HG02885 (cell line): ENCODE data around the gene IL18BP.

Experiments used
- ATAC-seq: cut with Tn5 transposase; IDR thresholded peaks from one replicate; pipeline ENCODE4 v1.9.1; 2021; ENCODE audit warnings: mild to moderate bottlenecking; ENCODE audit not compliant: unreplicated experiment, poor library complexity

IL18BP gene

GRCh38 chr11:72010529-72011233 lies 12.0 kb downstream of the IL18BP start:
- ATAC-seq = no peak

GRCh38 chr11:72012091-72012630 lies 13.5 kb downstream of the IL18BP start:
- ATAC-seq = no peak

GRCh38 chr11:72012897-72013721 lies 14.4 kb downstream of the IL18BP start:
- no peak for ATAC-seq

- ATAC-seq = no peak
These were observed 15.3 kb downstream of the IL18BP start for GRCh38 chr11:72013765-72014711.

- no peak for ATAC-seq
These were observed 16.1 kb downstream of the IL18BP start for GRCh38 chr11:72014761-72015320.

- no peak for ATAC-seq
These were observed 16.9 kb downstream of the IL18BP start for GRCh38 chr11:72015511-72016061.

GRCh38 chr11:72018171-72018570 lies 19.5 kb downstream of the IL18BP start:
- no peak for ATAC-seq

- no peak for ATAC-seq
These were observed 24.6 kb downstream of the IL18BP start for GRCh38 chr11:72023335-72023734.

- no peak for ATAC-seq
These were observed 25.5 kb downstream of the IL18BP start for GRCh38 chr11:72024069-72024754.

- ATAC-seq = no peak
These were observed 27.4 kb downstream of the IL18BP start for GRCh38 chr11:72026090-72026489.

- no peak for ATAC-seq
These were observed 31.9 kb downstream of the IL18BP start for GRCh38 chr11:72030472-72031045.

- no peak for ATAC-seq
These were observed 38.0 kb downstream of the IL18BP start for GRCh38 chr11:72036687-72037086.

GRCh38 chr11:72037554-72038311 lies 39.0 kb downstream of the IL18BP start:
- ATAC-seq = no peak

- no peak for ATAC-seq
These were observed 39.8 kb downstream of the IL18BP start for GRCh38 chr11:72038491-72038890.

GRCh38 chr11:72039031-72039855 lies 40.5 kb downstream of the IL18BP start:
- no peak for ATAC-seq

GRCh38 chr11:72039856-72040401 lies 41.2 kb downstream of the IL18BP start:
- no peak for ATAC-seq
